ENCODE results near the gene B4GALNT2.
"Not testable (repeated sequence)": the region's sequence is repeated elsewhere in the genome, so short reads cannot be mapped to it uniquely, and the experiment has no call there.

B4GALNT2 gene, protein sequence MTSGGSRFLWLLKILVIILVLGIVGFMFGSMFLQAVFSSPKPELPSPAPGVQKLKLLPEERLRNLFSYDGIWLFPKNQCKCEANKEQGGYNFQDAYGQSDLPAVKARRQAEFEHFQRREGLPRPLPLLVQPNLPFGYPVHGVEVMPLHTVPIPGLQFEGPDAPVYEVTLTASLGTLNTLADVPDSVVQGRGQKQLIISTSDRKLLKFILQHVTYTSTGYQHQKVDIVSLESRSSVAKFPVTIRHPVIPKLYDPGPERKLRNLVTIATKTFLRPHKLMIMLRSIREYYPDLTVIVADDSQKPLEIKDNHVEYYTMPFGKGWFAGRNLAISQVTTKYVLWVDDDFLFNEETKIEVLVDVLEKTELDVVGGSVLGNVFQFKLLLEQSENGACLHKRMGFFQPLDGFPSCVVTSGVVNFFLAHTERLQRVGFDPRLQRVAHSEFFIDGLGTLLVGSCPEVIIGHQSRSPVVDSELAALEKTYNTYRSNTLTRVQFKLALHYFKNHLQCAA

GRCh38 chr17:49132699-49133364 lies at the start of gene B4GALNT2:
B4GALNT2 (plus strand) TSS chr17:49132769; CDS start chr17:49132793, 24 bp downstream.
- no peak for DNase-seq (ENCODE audit: extremely low read depth, low read depth)
- peak within 1 kb of the TSS; percentile 36 for H3K4me3 ChIP-seq (replicated peaks; ENCODE audit: low read depth, low read length)
- no peak for TF ChIP-seq CTCF (IDR thresholded peaks at IDR 0.05; ENCODE audit: low read depth, low read length, missing control alignments)

DNA sequence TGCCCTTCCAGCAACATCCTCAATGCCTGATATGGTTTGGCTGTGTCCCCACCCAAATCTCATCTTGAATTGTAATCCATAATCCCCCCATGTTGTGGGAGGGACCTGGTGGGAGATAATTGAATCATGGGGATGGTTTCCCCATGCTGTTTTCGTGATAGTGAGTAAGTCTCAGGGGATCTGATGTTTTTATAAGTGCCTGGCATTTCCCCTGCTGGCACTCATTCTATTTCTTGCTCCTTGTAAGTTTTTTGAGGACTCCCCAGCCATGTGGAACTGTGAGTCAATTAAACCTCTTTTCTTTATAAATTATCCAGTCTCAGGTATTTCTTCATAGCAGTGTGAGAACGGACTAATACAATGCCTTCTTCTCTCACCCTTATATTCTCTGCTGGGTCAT lies 47.5 kb upstream of the B4GALNT2 start:
- H3K4me3 ChIP-seq (replicated peaks; ENCODE audit: low read depth, low read length); DNase-seq (ENCODE audit: extremely low read depth, low read depth): not testable (repeated sequence)

DNA sequence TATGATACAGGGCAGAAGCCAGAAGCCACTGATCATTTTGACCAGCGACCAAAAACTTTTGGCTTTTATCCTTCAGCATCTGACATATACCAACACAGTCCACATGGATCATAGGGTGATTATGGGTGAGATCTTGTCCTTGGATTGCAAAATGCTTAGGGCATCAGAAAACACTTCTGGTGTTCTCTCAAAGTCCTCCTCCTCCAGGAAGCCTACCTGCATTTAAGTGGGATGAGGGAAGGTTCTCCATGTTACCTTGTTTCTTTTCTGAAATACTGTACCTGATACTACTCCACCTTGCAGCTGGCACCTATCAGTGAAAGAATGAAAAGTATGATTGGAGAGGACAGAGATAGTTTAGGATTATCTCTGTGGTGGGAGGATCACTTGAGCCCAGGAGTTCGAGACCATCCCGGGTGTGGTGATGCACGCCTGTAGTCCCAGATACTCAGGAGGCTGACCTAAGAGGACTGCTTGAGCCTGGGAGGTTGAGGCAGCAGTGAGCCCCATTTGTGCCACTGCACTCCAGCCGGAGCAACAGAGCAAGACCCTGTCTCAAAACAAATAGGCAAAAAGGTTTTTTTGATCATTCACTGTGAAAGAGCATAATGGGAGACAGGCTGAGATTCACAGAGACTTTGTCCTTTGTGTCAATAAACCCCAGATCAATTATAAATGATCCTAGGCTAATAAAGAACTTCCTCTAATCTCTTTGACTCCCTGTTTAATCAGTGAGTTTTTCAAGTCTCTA lies 46.8 kb upstream of the B4GALNT2 start:
- no peak for TF ChIP-seq CTCF (IDR thresholded peaks at IDR 0.05; ENCODE audit: low read depth, low read length, missing control alignments)
- DNase-seq (ENCODE audit: extremely low read depth, low read depth) = no peak
- H3K4me3 ChIP-seq (replicated peaks; ENCODE audit: low read depth, low read length) = no peak overlapping the region

- DNase-seq (ENCODE audit: extremely low read depth, low read depth) = no peak
- no peak for TF ChIP-seq CTCF (IDR thresholded peaks at IDR 0.05; ENCODE audit: low read depth, low read length, missing control alignments)
- H3K4me3 ChIP-seq (replicated peaks; ENCODE audit: low read depth, low read length) = no peak overlapping the region
These were observed 46.3 kb upstream of the B4GALNT2 start for GRCh38 chr17:49086316-49086605.

- no peak for TF ChIP-seq CTCF (IDR thresholded peaks at IDR 0.05; ENCODE audit: low read depth, low read length, missing control alignments)
- no peak for DNase-seq (ENCODE audit: extremely low read depth, low read depth)
- H3K4me3 ChIP-seq (replicated peaks; ENCODE audit: low read depth, low read length) = no peak overlapping the region
These were observed 45.9 kb upstream of the B4GALNT2 start for GRCh38 chr17:49086649-49087048.

DNA sequence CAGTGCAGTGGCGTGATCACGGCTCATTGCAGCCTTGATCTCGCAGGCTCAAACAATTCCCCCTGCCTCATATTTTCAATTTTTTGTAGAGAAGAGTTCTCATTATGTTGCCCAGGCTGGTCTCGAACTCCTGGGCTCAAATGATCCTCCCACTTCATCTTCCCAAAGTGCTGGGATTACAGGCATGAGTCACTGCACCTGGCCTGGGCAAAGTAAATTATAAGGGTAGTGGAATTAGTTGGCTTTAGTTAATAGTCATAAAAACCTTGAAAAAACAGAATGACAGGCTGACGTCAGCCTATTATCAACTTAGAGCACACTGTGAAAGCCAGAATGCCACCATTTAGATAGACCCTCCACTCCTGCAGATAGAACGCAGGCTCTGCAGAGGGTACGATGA lies 43.5 kb upstream of the B4GALNT2 start:
- no peak for DNase-seq (ENCODE audit: extremely low read depth, low read depth)
- no peak overlapping the region for H3K4me3 ChIP-seq (replicated peaks; ENCODE audit: low read depth, low read length)
- TF ChIP-seq CTCF (IDR thresholded peaks at IDR 0.05; ENCODE audit: low read depth, low read length, missing control alignments) = no peak

Measured in HFF-Myc (cell line).